Keratinocyte (primary cell): ENCODE data around the gene ARRDC1.

ENCODE experiments used
- EZH2 ChIP-seq: IDR thresholded peaks from one replicate; pipeline ENCODE4 v1.6.1; 2012; ENCODE audit warnings: inconsistent platforms, mild to moderate bottlenecking, low read length, moderate library complexity
- TF ChIP-seq, protein P1 (sequence below), 3 experiments: IDR thresholded peaks in 1 of 3; conservative IDR thresholded peaks in 1 of 3; optimal IDR thresholded peaks in 1 of 3; 2 replicates in 2 of 3; 3 replicates in 1 of 3; pipeline versions ENCODE3 to v1.5.1; 2011; ENCODE audit warnings: low read length in 3 of 3, mild to moderate bottlenecking in 3 of 3, moderate library complexity in 2 of 3, control low read depth in 1 of 3, inconsistent platforms in 1 of 3; ENCODE audit not compliant: insufficient read depth in 2 of 3; ENCODE audit errors: extremely low read depth in 1 of 3

- TF ChIP-seq, protein P1, sequence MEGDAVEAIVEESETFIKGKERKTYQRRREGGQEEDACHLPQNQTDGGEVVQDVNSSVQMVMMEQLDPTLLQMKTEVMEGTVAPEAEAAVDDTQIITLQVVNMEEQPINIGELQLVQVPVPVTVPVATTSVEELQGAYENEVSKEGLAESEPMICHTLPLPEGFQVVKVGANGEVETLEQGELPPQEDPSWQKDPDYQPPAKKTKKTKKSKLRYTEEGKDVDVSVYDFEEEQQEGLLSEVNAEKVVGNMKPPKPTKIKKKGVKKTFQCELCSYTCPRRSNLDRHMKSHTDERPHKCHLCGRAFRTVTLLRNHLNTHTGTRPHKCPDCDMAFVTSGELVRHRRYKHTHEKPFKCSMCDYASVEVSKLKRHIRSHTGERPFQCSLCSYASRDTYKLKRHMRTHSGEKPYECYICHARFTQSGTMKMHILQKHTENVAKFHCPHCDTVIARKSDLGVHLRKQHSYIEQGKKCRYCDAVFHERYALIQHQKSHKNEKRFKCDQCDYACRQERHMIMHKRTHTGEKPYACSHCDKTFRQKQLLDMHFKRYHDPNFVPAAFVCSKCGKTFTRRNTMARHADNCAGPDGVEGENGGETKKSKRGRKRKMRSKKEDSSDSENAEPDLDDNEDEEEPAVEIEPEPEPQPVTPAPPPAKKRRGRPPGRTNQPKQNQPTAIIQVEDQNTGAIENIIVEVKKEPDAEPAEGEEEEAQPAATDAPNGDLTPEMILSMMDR (optimal IDR thresholded peaks at IDR 0.05 in 1 of 3, IDR thresholded peaks at IDR 0.05 in 1 of 3, conservative IDR thresholded peaks at IDR 0.05 in 1 of 3; ENCODE audit: extremely low read depth in 1 of 3, insufficient read depth in 2 of 3, low read length in 3 of 3): no peak
- TF ChIP-seq EZH2: no peak
These were observed 52.1 kb downstream of the ARRDC1 start for GRCh38 chr9:137657606-137658005.
